Astrocyte (in vitro differentiated cells and primary cell): Measurements from ENCODE around the gene KRT9. TPM values are rescaled to one million over a fixed set of nuclear protein-coding genes. Genes with fewer than 3 reads are reported as not detected.

ENCODE experiments used
- DNase-seq: peaks from one replicate; pipeline ENCODE4 v3.0.0-alpha.2; 2010; ENCODE audit warnings: low read depth
- FAIRE-seq: peaks from 2 replicates; lab custom pipeline; 2011; peaks lifted over from hg19 to GRCh38; lab: Jason Lieb, UNC
- H2AFZ ChIP-seq: 2 replicates; pipeline ENCODE4 v1.6.0; 2012; ENCODE audit warnings: low read depth, low read length, inconsistent platforms
- H3K27ac ChIP-seq: 2 replicates; pipeline ENCODE4 v1.5.1; 2011; ENCODE audit warnings: low read depth, low read length, inconsistent platforms
- H3K27me3 ChIP-seq: 2 replicates; pipeline ENCODE4 v1.6.0; 2011; ENCODE audit warnings: low read length, inconsistent platforms; ENCODE audit not compliant: insufficient read depth
- H3K36me3 ChIP-seq: 2 replicates; pipeline ENCODE4 v1.5.1; 2011; ENCODE audit warnings: low read length, inconsistent platforms; ENCODE audit not compliant: insufficient read depth
- H3K4me1 ChIP-seq: 2 replicates; pipeline ENCODE4 v1.5.1; 2011; ENCODE audit warnings: low read length, inconsistent platforms; ENCODE audit not compliant: insufficient read depth
- H3K4me2 ChIP-seq: 2 replicates; pipeline ENCODE4 v1.6.0; 2012; ENCODE audit warnings: low read length, inconsistent platforms
- H3K4me3 ChIP-seq: 2 replicates; pipeline ENCODE4 v1.5.1; 2011; ENCODE audit warnings: low read depth, mild to moderate bottlenecking, low read length, inconsistent platforms; ENCODE audit not compliant: insufficient read depth
- H3K79me2 ChIP-seq: 2 replicates; pipeline ENCODE4 v1.6.0; 2012; ENCODE audit warnings: mild to moderate bottlenecking, low read length, inconsistent platforms; ENCODE audit not compliant: insufficient read depth
- H3K9ac ChIP-seq: 2 replicates; pipeline ENCODE4 v1.6.0; 2012; ENCODE audit warnings: mild to moderate bottlenecking, low read length, inconsistent platforms
- H3K9me3 ChIP-seq: 2 replicates; pipeline ENCODE4 v1.5.1; 2012; ENCODE audit warnings: low read depth, mild to moderate bottlenecking, low read length, inconsistent platforms; ENCODE audit not compliant: insufficient read depth
- H4K20me1 ChIP-seq: 2 replicates; pipeline ENCODE4 v1.6.0; 2012; ENCODE audit warnings: low read length, inconsistent platforms; ENCODE audit not compliant: insufficient read depth
- H3K27ac Mint-ChIP-seq: one replicate; pipeline ENCODE4 v1.8.0; 2021; ENCODE audit warnings: mild to moderate bottlenecking, mixed read lengths; ENCODE audit not compliant: unreplicated experiment
- H3K27me3 Mint-ChIP-seq: one replicate; pipeline ENCODE4 v1.8.0; 2021; ENCODE audit warnings: low read depth, mixed read lengths; ENCODE audit not compliant: unreplicated experiment
- H3K36me3 Mint-ChIP-seq: one replicate; pipeline ENCODE4 v1.8.0; 2021; ENCODE audit warnings: low read depth, mixed read lengths; ENCODE audit not compliant: unreplicated experiment
- H3K4me1 Mint-ChIP-seq: one replicate; pipeline ENCODE4 v1.8.0; 2021; ENCODE audit warnings: low read depth, mixed read lengths; ENCODE audit not compliant: unreplicated experiment
- H3K4me3 Mint-ChIP-seq: one replicate; pipeline ENCODE4 v1.8.0; 2021; ENCODE audit warnings: mild to moderate bottlenecking, moderate library complexity, mixed read lengths; ENCODE audit not compliant: unreplicated experiment
- H3K9me3 Mint-ChIP-seq: one replicate; pipeline ENCODE4 v1.8.0; 2021; ENCODE audit warnings: mild to moderate bottlenecking, mixed read lengths; ENCODE audit not compliant: unreplicated experiment
- CTCF ChIP-seq: IDR thresholded peaks from 2 replicates; pipeline ENCODE4 v1.5.1; 2011; ENCODE audit warnings: low read depth, mild to moderate bottlenecking, inconsistent platforms, low read length, moderate library complexity; ENCODE audit not compliant: insufficient read depth
- EZH2 ChIP-seq: IDR thresholded peaks from 2 replicates; pipeline ENCODE4 v1.6.1; 2012; ENCODE audit warnings: mild to moderate bottlenecking, low read length, inconsistent platforms; ENCODE audit not compliant: insufficient read depth
- total RNA-seq: library from RNA; stranded (reverse); gene quantifications from 2 replicates; pipeline ENCODE4 v1.2.1, GENCODE V29; 2021

Gene KRT9
- total RNA-seq, 1 donor from 2014 or later, result 0.09 TPM

GRCh38 chr17:41579484-41580243 lies 7.8 kb upstream of the KRT9 start:
- no peaks in the 10 kb centered on the region for H3K36me3 ChIP-seq
- no peak overlapping the region for H3K9ac ChIP-seq
- H2AFZ ChIP-seq, result peak overlapping the region; percentile 49
- Mint-ChIP-seq H3K4me3 (no peak overlapping the region), H3K4me1 (no peaks in the 10 kb centered on the region), H3K36me3 (no peaks in the 10 kb centered on the region), H3K27me3 (peaks cover 49% of the 10 kb centered on the region), H3K27ac (no peak overlapping the region), H3K9me3 (peaks cover 6% of the 10 kb centered on the region)
- no peaks in the 10 kb centered on the region for H4K20me1 ChIP-seq
- no peaks in the 10 kb centered on the region for H3K79me2 ChIP-seq
- FAIRE-seq, result no peak
- H3K27ac ChIP-seq, result no peak overlapping the region
- peak; percentile 70 for TF ChIP-seq CTCF
- TF ChIP-seq EZH2, result no peak
- H3K4me1 ChIP-seq, result no peaks in the 10 kb centered on the region
- H3K4me3 ChIP-seq, result no peak overlapping the region
- H3K27me3 ChIP-seq, result peaks cover 2% of the 10 kb centered on the region
- peak overlapping the region; percentile 31 for H3K4me2 ChIP-seq
- no peaks in the 10 kb centered on the region for H3K9me3 ChIP-seq
- DNase-seq, result peak; percentile 39

DNA sequence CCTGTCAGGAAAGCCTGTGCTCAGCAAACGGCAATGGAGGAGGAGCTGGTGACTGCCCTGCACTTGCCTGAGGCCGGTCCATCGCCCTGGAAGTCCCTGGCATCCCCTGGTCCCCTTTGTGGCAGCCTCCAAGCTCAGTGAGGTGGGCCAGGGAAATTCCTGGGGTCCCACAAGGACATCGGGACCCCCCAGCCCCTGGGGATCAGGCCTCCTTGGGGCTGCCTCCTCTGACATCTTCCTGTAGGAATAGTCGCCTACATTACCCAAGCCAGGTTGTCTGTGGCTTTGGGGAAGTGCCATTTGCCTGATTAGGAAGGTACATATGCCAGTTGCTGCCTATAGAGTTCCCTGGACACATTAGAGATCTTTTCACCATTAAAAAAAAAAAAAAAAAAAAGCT lies 7.1 kb upstream of the KRT9 start:
- no peak for FAIRE-seq
- DNase-seq, result no peak

More for the DNA sequence above, 7.1 kb upstream of the KRT9 start:
- TF ChIP-seq EZH2 (no peak), CTCF (no peak)
- H3K27me3 ChIP-seq, result peaks cover 5% of the 10 kb centered on the region
- Mint-ChIP-seq H3K9me3 (peaks cover 6% of the 10 kb centered on the region), H3K36me3 (no peaks in the 10 kb centered on the region), H3K27me3 (peaks cover 51% of the 10 kb centered on the region), H3K27ac (no peak overlapping the region), H3K4me3 (no peak overlapping the region), H3K4me1 (no peaks in the 10 kb centered on the region)
- no peaks in the 10 kb centered on the region for H3K9me3 ChIP-seq
- no peak overlapping the region for H3K27ac ChIP-seq
- no peak overlapping the region for H3K4me3 ChIP-seq
- H3K4me2 ChIP-seq, result no peak overlapping the region
- H3K79me2 ChIP-seq, result no peaks in the 10 kb centered on the region
- no peaks in the 10 kb centered on the region for H3K4me1 ChIP-seq
- no peaks in the 10 kb centered on the region for H4K20me1 ChIP-seq
- no peak overlapping the region for H3K9ac ChIP-seq
- H3K36me3 ChIP-seq, result no peaks in the 10 kb centered on the region
- H2AFZ ChIP-seq, result no peak overlapping the region
